Renal cortical epithelial cell (primary cell): ENCODE results near the gene SPAG17. TPM values are rescaled to one million over a fixed set of nuclear protein-coding genes. Genes with fewer than 3 reads are reported as not detected.
A peak's percentile ranks its signal among the peaks of the same experiment; 100 is the strongest.
"Not testable (repeated sequence)": the region's sequence is repeated elsewhere in the genome, so short reads cannot be mapped to it uniquely, and the experiment has no call there.

Experiments used
- DNase-seq: peaks from one replicate; pipeline ENCODE4 v3.0.0-alpha.2; 2011; ENCODE audit warnings: low read depth
- total RNA-seq: library from RNA; depleted of rRNA; stranded (reverse); fragments of >200 nt; gene quantifications from 2 replicates; pipeline ENCODE4 v1.2.3, GENCODE V29; 2014

Gene SPAG17
- total RNA-seq, 1 donor from 2014 or later = 14.6 TPM

DNA sequence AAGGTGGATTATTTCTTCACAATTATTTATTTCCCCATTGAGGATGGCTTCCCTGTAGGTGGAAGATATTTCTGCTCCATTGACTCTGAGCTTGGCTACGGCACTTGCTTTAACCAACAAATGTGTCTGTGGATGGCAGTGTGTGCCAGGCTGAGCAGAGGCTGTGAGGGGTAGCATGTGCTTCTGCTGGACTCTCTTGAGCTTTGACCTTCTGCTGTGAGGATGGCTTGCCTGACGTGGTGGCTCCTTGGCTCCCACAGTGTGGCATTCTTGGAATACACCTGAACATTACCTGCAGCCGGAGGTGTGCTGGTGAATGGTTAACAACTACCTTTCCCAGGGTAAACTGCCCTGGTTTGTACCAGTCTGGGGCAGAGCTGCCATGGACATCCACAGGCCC is 208.6 kb downstream of the SPAG17 start:
- peak; percentile 19 for DNase-seq

DNA sequence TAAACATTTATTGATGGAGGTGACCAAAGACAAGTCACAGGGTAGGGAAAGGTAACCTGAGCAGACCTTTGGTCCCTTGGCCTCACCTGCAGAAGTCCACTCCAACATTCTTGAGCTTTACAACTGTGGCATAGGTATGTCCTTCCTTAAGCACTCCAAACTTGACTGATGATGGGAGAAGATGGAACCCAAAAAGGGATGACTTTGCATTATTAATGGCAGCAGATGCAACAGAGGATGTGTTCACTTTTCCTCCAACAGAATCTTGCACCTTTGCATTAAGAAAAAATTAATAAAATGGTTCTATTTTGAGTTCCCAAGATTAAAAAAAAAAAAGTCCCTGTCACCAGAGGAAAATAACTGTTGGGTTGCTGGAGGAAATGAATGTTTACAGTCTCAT is 213.3 kb downstream of the SPAG17 start:
- DNase-seq = no peak

DNA sequence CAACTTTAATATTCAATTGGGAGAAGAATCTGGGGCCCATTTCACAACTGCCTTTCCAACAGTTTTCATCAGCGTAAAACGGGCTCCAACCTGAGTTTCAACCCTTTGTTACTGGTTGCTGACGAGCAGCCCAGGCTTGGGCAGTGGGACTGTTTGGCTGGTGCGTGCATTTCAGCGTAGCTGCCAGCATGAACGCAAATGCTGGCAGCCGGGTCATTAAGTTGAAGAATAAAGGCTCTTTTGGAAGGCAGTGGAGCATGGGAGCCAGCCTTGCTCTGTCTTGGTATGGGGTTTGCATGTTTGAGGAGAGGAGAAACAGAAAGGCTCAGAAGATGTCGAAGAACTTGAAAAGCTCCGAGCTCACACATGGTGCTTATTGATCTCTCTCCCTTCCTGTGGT is 214.8 kb downstream of the SPAG17 start:
- DNase-seq = peak; percentile 23

DNA sequence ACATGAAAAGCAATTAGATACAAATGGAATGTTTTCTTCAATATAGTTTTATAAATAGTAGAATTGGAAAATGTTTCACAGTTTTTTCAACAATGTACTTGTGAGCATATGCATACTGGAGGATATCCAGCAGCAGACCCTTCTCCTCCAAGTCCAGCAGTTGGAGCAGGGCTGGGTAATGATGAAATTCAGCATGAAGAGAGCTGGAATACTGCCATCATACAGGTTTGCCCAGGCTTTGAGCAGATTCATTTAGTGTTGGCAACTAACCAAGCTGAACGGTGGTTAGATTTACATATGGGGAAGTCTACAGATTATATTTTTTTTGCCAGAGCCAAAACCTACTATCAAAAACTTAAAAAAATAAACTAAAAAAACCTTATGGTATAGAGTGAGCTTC is 217.1 kb downstream of the SPAG17 start:
- DNase-seq = peak; percentile 75

DNA sequence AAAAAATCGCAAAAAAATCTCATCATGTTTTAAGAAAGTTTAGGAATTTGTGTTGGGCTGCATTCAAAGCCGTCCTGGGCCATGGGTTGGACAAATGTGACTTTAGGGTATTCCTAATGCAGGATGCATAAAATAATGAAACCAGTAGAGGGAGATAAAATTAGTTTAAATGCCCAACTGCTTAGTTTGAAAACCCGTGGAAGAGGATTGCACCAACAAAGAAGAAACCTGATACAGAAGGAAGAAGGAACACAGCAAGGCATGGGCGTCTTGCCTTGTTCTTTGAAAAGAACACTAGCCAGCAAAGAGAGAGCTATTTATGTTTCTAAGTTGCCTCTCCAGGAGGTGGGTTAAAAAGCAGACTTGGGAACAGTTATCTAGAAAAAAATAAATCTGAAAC is 217.6 kb downstream of the SPAG17 start:
- peak; percentile 25 for DNase-seq

DNA sequence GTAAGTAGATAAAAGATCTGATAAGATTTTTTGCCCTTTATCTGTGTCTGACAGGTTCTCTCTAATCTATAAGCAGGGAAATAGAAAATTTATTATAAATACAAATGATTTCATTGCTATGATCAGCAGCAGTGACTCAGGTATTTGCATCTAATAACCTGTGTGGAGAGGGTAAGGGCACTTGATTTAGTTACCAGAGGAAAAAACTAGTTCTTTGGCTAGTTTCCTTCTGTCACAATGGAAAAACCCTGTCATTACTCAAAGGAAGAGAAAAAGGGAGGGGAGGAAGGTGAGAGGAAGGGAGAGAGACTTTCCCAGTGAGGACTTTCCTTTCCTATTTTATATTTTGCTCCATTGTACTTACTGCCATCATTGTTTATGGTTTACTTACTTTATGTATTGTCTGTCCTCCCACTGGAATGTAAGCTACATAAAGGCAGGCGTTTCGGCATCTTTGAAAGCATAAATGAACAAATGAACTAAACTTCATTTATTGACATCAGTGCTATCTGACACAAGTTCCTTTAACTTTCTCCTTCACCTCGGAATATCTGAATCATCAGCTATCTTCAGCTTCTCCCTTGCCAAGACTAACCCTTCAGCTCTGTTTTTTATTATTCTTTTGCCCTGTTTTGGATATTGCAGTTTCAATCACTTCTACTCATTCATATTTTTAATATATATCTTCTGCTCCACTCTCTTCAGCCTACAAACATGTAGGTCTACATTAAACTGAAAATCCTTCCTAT is 220.6 kb downstream of the SPAG17 start:
- DNase-seq = no peak

DNA sequence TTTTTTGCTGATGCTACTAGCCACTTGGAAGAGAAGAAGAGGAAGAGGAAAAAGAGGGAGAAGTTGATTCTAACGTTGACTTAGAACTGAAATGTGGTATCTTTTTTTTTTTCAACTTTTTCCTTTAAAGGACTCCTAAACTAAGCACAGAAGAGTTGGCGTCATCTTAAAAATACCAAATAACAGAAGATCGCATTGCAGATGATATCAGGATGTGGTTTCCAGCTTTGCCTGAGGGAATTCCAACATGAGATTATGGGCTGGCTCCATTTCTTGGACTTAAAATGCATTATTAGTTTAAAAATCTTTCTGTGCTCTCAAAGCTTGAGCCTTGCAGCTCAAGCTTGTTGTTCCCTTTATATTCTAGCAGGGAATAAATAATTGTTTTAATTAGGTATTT is 225.7 kb downstream of the SPAG17 start:
- no peak for DNase-seq

DNA sequence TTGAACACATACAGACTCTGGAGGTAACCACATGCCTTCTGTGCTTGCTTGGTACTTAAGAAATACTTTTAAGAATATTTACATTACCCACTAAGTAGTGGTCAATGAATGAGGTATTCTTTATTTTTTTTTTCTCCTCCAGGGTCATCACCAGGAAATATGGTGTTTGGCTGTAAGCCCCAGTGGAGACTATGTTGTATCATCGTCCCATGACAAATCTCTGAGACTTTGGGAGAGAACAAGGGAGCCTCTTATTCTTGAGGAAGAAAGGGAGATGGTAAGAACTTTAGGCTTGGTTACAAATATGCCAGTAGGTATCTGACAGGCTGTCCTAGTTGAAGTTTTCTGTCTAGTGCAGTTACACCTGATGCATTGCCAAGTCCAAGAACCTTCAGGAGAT is 232.6 kb downstream of the SPAG17 start:
- DNase-seq = no peak

DNA sequence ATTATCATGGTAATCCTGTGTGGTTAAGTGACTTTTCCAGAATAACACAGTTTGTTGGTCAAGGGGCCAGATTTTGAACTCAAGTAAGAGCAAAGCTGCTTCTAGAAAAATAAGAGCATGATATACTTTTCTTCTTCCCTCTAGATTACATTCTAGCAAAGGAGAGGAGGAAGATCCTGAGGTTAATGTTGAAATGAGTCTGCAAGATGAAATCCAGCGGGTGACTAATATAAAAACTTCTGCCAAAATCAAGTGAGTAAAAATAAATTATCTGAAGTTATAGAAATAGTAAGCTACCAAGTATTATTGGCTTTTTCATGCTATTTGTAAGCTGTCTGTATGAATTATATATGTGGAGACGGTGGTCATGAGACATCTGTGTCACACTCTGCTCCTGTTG is 242.7 kb downstream of the SPAG17 start:
- DNase-seq = no peak

DNA sequence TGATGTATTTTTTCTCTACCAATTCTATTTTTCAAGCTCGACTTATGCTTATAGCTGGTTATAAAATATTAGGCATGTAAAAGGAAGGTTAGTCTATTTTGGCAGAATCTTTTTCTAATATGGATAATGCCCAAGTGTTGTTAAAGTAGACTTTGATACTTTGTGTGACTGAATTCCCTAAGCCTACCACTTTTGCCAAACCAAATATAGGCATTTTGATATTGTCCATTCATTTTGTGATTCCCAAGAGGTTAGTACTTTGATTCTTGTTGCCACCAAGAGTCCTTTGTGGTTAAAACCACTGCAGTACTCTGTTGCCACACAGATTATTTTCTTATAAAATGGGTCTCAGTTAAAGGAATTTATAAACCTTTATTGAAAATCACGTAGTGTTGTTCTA is 251.3 kb downstream of the SPAG17 start:
- DNase-seq = no peak

DNA sequence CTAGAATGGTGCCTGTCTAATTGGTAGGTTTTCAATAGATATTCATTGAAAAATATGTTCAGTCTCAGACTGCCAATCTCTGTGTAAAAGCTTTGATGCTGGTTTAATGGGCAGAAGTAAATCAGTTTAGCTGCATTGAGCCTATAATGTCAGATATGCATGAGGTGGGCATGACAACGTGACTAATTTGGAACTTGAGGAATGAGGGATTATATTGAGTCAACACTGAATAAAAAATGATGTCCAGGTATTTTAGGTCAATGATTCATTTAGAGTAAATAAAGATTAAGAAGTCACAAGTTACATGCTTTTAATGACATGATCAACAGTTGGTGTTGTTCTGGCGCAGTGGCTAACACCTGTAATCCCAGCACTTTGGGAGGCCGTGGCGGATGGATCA is 252.5 kb downstream of the SPAG17 start:
- peak; percentile 26 for DNase-seq

DNA sequence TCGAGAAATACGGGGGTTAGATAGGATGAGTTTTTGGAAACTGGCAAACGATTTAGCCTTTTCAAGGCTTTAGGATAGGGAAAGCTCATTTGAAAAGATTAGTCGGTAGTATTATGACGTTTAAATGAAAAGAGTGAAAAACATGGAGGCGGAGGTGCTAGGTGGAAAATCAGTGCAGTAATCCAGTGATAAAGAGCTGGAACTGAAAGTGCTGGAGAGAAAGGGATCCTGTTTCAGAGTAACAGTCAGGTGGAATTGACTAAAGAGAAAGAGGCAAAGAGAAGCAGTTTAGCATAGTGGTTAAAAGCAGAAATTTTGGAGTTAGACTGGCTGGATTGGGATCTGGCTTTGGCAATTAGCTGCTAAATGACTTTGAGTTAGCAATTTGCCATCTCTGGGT is 254.5 kb downstream of the SPAG17 start:
- DNase-seq = peak; percentile 23

DNA sequence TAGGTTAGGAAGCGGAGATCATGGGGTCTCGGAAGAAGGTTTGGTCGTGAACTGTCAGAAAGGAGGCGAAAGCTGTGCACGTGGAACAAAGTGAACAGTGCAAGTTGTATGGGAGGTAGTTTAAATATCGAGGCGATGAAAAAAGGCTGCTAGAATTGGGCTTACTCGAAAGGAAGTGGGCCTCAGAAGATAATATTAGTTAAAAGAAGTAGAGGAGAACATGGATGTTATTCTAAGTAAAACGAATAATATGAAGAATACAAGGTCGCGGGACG is 254.9 kb downstream of the SPAG17 start:
- peak; percentile 3 for DNase-seq

DNA sequence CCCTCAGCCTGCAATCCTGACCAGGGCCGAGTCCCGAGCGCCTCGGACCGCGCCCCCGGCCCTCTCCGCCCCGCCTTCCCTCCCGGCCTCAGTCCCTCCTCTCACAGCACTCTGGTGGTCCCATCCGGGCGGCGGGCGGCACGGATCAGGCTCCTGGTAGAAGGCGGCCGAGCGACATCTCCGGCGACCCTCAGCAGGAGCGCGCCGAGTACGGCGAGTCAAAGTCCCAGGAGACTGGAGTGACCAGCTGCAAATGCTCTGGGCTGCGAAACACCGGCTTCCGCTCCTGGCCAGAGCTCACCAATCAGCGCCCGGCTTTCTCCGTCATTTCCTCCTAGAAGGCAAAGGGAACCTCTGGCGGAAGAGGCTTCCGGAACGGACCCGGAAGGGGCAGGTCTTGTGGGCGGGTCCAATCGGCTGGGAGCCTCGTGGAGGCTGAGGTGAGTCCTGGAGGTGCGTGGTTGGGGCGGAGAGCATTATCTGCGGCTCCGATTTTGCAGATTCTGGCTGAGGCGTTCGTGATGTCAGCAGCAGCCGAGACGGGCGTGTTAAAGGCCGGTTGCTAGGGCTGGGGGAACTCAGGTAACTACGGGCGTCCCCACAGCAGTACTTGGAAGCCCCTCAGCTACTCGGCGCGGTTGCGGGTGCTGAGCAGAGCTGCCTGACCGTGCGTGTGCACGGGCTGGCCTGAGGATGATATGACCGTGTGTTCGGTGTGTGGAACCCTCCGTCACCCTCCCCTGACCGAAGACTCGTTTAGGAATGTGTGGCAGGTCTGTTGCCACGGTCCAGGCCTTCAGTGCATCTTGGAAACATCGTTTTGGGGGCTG is 255.5 kb downstream of the SPAG17 start, which contains the start of the genes GDAP2 and WDR3:
Gene GDAP2, minus strand, starts transcription at position 279 of the 830 bp plus-strand sequence. CDS start 9,264 bp downstream, outside the sequence.
Gene WDR3, plus strand, starts transcription at position 397 of the 830 bp plus-strand sequence. CDS start 3,581 bp downstream, outside the sequence.
- DNase-seq = peak; percentile 96

DNA sequence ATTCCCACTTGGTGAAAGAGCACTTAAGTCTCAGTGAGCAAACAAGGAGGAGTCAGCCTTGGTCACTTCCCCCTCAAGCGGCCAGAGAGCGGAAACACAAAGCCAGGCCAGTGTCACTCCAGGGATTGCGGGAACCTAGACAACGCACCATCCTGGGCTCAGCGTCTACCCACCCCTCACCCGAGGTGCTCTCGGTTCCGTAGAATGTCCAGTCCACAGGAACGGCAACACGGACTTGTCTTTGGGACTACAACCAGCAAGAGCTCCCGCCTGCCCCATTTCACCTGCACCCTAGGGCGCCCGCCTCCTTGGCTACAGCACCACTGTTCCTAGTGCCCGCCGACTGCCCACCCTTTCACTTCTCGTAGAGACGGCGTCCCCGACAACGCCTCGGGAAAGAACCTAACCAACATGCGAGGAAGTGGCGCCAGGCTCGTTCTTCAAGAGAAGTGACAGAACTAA is 256.1 kb downstream of the SPAG17 start:
- DNase-seq = peak; percentile 72

DNA sequence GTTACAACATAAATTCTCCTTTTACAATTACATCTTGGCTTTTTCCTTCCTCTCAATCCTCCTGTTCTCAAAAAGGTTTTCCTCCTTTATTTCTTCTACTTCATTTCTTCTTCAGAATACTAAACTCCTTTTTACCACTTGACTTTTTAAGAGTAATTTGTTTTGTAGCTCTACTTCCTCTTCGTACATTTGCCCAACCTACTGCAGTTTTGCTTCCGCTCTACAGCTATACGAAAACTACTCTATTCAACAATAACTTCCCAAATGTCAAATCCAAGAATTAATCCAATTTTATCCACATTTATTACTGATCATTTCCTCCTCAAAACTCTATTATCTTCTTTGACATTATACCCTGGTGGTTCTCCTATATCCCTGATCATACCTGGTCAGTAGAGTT is 259.0 kb downstream of the SPAG17 start:
- DNase-seq = no peak

DNA sequence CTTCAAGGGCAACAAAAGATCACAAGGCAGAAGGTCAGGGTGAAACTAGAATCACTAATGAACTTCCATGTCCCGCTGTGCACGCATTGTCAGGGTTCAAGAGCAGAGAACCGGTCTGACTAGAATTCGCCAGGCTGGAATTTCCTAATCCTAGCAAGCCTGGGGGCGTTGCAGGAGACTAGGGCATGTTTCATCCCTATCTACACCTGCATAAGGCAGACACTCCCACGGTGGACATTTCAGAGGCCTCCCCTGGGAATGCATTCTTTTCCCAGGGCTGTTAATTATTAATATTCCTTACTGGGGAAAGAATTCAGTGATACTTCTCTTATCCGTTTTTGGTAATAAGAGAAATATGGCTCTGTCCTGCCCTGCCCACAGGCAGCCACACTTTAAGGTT is 262.3 kb downstream of the SPAG17 start:
- DNase-seq = not testable (repeated sequence)

DNA sequence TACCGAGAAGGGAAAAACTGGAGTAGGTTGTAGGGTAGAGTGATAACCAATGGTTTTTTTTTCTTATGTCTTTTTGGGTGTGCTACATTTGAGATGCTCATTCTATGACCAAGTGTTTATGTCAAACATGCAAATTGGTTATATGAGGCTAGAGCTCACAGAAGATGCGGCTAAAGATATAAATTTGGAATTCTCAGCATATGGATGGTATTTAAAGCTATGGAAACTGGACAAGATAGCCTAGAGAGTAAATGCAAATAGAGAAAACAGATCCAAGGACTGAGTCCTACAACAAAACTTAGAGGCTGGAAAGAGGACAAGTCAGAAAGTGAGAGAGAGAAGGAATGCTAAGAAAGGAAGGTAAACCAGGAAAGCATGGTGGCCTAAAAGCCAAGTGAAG is 263.0 kb downstream of the SPAG17 start:
- DNase-seq = no peak

DNA sequence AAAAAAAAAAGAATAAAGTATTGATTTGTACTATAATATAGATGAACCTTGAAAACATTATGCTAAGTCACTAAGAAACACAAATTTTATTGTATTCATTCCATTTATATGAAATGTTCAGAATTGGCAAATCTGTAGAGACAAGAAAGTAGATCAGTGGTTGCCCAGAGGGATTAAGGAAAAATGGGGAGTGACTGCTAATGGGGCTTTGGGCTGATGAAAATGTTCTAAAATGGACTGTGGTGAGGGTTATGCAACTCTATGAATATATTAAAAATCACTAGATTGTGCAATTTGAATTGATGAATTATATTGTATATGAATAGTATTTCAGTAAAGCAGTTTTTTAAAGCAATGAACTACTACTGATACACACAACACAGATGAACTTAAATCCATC is 265.7 kb downstream of the SPAG17 start:
- no peak for DNase-seq

DNA sequence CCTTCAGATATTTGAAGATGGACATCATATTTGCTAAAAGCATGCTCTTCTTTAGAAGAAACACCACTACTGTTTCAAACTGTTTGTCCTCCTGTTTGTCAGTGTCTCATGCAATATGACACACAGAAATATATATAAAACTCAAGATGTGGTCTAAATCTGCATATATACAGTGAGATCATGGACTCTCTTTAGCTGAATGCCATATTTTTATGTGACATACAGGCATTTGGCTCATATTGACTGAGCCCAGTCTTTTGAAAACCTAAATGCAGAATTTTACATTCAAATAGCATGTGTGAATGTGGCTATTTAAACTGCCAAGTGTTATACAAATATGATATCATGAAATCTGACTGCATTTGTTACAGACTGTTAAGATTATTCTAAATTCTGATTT is 274.0 kb downstream of the SPAG17 start:
- DNase-seq = no peak

DNA sequence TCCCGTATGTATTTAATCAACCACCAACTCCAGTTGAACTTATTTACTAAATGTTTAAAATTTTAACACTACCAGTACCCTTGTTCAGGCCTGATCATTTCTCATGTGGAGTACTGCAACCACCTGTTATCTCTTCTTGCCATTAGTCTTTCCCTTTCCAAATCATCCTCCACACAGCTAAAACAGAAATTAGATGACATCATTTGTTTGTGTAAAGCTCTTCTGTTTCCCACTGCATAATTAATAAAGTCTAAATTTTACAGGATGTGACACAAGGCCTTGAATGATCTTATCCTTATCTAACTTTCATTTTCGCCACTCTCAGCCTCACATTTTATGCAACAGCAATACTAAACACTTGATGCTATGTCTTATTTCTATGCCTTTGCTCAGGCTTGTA is 280.0 kb downstream of the SPAG17 start:
- no peak for DNase-seq

DNA sequence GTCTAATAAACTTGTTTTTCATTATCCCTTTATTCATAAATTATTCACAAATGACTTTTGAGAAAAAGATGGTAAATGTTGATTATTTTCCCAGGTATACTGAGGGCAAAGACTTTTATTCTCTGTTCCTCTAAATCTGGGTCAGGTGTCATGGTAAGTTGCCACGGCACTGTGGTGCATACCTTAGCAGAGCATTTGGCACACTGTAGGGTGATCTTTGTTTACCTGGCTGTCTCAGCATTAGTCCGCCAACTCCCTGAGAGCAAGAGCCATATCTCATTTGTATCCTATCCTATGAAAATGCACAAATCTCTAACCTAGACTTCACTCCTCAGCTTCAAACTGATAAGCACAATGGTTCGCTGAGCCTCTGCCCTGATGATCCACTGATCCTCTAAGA is 280.5 kb downstream of the SPAG17 start:
- no peak for DNase-seq
